GM20000 (cell line): ENCODE data around the gene CPED1.

ENCODE experiments used
- DNase-seq: peaks from one replicate; pipeline ENCODE4 v3.0.0; 2012; ENCODE audit warnings: low spot score
- CTCF ChIP-seq: IDR thresholded peaks from 2 replicates; pipeline ENCODE4 v1.5.1; 2012; ENCODE audit warnings: mild to moderate bottlenecking, control low read depth; ENCODE audit errors: extremely low read depth, missing control alignments

Gene CPED1

GRCh38 chr7:121297843-121298242, 309.3 kb downstream of the CPED1 start:
- TF ChIP-seq CTCF = no peak
- DNase-seq = no peak

DNA sequence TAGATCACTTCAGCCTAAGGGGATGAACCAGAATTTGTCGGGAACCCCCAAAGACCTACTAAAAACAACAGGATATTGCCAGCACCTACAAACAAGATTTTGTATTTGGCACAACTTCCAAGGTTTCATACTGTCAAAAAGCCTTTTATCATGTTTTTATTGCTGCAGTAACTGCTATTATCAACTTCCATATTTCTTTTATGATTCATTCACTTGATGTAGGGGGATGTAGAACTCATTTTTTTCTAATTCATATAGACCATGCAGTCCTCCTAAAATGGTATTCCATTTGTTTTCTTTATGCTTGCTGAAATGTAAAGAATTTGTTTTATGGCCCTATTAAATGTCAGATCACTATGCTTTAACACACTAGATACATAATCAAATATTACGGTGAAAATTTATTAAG, 310.3 kb downstream of the CPED1 start:
- no peak for DNase-seq
- no peak for TF ChIP-seq CTCF

GRCh38 chr7:121300685-121301420, 312.3 kb downstream of the CPED1 start:
- DNase-seq = no peak
- no peak for TF ChIP-seq CTCF

- no peak for DNase-seq
- no peak for TF ChIP-seq CTCF
Observed at GRCh38 chr7:121301446-121302213, 313.1 kb downstream of the CPED1 start.

DNA sequence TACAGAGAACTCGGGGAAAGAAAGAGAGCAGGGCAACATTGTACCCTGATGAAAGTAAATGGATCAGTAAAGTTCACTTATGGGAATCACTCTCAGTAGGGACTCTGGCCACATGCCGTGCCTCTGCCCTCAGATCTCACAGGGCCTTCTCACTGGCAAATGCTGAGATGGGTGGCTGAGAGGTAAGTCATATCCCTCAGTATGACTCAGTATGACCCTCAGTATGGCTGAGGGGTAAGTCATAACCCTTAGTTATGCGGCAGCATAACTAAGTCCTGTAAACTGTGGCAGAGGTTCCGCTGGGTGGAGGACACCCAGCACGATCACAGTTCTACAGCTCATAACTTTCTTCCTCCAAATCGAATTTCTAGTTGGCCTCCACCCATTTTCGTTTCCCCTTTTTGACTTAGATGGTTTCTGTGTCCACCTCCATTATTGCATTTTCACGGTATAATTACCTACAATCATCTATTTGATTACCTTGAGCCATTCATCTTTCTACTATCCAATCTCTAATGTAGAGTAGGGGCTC, 313.8 kb downstream of the CPED1 start:
- no peak for DNase-seq
- TF ChIP-seq CTCF = no peak

GRCh38 chr7:121303422-121304101, 315.1 kb downstream of the CPED1 start:
- no peak for DNase-seq
- TF ChIP-seq CTCF = no peak

GRCh38 chr7:121304102-121304658, 315.7 kb downstream of the CPED1 start:
- DNase-seq = no peak
- no peak for TF ChIP-seq CTCF
